ENCODE measurements around the gene ZNF83. TPM values are rescaled to one million over a fixed set of nuclear protein-coding genes. Genes with fewer than 3 reads are reported as not detected.

The ZNF83 gene
- polyA plus RNA-seq, 1 of the 3 experiments (the other 2 are of a cell fraction) = 30.1 TPM

- no peak for DNase-seq
- Histone ChIP-seq H3K36me3 (replicated peaks in 1 of 2; ENCODE audit: control insufficient read depth in 1 of 2, insufficient read depth in 2 of 2, low read length in 1 of 2) (peaks cover 4 to 36% of the 10 kb centered on the region in 2 experiments), H2AFZ (ENCODE audit: low read depth) (no peak overlapping the region), H3K4me3 (ENCODE audit: low read depth in 2 of 2, low read length in 1 of 2) (no peak overlapping the region), H3F3A (replicated peaks; ENCODE audit: insufficient read depth) (no peaks in the 10 kb centered on the region), H3K9me3 (no peaks in the 10 kb centered on the region), H3K4me1 (ENCODE audit: control insufficient read depth in 1 of 2, insufficient read depth in 2 of 2, low read depth in 1 of 2, low read length in 1 of 2) (no peaks in the 10 kb centered on the region), H3K4me2 (no peak overlapping the region), H3K79me2 (ENCODE audit: insufficient read depth) (no peaks in the 10 kb centered on the region; the same call in 1 of the 2 replicates), H4K20me1 (ENCODE audit: insufficient read depth) (no peaks in the 10 kb centered on the region), H3K27me3 (ENCODE audit: insufficient read depth) (no peaks in the 10 kb centered on the region), H3K9me2 (no peaks in the 10 kb centered on the region), H3K9ac (no peak overlapping the region), H3K27ac (ENCODE audit: low read depth in 2 of 2, low read length in 1 of 2) (no peak overlapping the region)
- ChIA-PET POLR2A (no interaction called here), CTCF (no interaction called here)
- TF ChIP-seq RAD21 (IDR thresholded peaks at IDR 0.05; ENCODE audit: low read length) = peak; percentile 25; the same call in 1 of the 2 replicates
- TF ChIP-seq SMC3 (IDR thresholded peaks at IDR 0.05; ENCODE audit: low read depth, low read length) = no peak
- 40% methylated on average over 2 of the region's 2 CpGs for WGBS (ENCODE audit: low lambda C conversion rate)
Measured at GRCh38 chr19:52622261-52622660, 15.9 kb downstream of the ZNF83 start.

GRCh38 chr19:52621376-52621775 lies 16.8 kb downstream of the ZNF83 start:
- no peaks in the 10 kb centered on the region for H4K20me1 ChIP-seq (ENCODE audit: insufficient read depth)
- no peak overlapping the region for H3K4me3 ChIP-seq (ENCODE audit: low read depth in 2 of 2, low read length in 1 of 2)
- no peaks in the 10 kb centered on the region for H3K4me1 ChIP-seq (ENCODE audit: control insufficient read depth in 1 of 2, insufficient read depth in 2 of 2, low read depth in 1 of 2, low read length in 1 of 2)
- TF ChIP-seq RAD21 (IDR thresholded peaks at IDR 0.05; ENCODE audit: low read length) (no peak), TAF1 (IDR thresholded peaks at IDR 0.05; ENCODE audit: borderline replicate concordance, low read depth, low read length) (no peak), MXI1 (IDR thresholded peaks at IDR 0.05; ENCODE audit: low read depth, low read length) (no peak), JUND (IDR thresholded peaks at IDR 0.05) (no peak), PBX3 (IDR thresholded peaks at IDR 0.05) (no peak)
- ChIA-PET POLR2A (no interaction called here), CTCF (no interaction called here)
- H3K4me2 ChIP-seq = no peak overlapping the region
- H3K9me3 ChIP-seq = no peaks in the 10 kb centered on the region
- H3K27me3 ChIP-seq (ENCODE audit: insufficient read depth) = no peaks in the 10 kb centered on the region
- H2AFZ ChIP-seq (ENCODE audit: low read depth) = no peak overlapping the region
- no peak overlapping the region for H3K9ac ChIP-seq
- no peaks in the 10 kb centered on the region for H3F3A ChIP-seq (replicated peaks; ENCODE audit: insufficient read depth)
- DNase-seq = no peak
- WGBS (ENCODE audit: low lambda C conversion rate) = 79% methylated on average over 3 of the region's 3 CpGs
- no peak overlapping the region for H3K27ac ChIP-seq (ENCODE audit: low read depth in 2 of 2, low read length in 1 of 2)
- H3K36me3 ChIP-seq (replicated peaks in 1 of 2; ENCODE audit: control insufficient read depth in 1 of 2, insufficient read depth in 2 of 2, low read length in 1 of 2) = peaks cover 4 to 45% of the 10 kb centered on the region in 2 experiments
- no peaks in the 10 kb centered on the region for H3K9me2 ChIP-seq
- H3K79me2 ChIP-seq (ENCODE audit: insufficient read depth) = peaks cover under 1% of the 10 kb centered on the region; the same call in 1 of the 2 replicates

DNA sequence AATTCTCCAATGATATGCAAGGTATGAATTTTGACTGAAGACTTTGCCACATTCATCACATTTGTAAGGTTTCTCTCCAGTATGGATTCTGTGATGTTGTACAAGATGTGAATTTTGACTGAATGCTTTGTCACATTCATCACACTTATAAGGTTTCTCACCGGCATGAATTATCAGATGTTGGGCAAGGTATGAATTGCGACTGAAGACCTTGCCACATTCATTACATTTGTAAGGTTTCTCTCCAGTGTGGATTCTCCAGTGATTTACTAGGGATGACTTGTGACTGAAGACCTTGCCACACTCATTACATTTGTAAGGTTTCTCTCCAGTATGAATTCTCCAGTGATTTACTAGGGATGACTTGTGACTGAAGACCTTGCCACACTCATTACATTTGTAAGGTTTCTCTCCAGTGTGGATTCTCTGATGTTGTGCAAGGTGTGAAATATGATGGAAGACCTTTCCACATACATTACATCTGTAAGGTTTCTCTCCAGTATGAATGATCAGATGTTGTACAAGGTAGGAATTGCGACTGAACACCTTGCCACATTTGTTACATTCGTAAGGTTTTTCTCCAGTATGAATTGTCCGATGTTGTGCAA lies 24.8 kb downstream of the ZNF83 start:
- Histone ChIP-seq H3K4me1 (ENCODE audit: control insufficient read depth in 1 of 2, insufficient read depth in 2 of 2, low read depth in 1 of 2, low read length in 1 of 2) (no peaks in the 10 kb centered on the region), H2AFZ (ENCODE audit: low read depth) (no peak overlapping the region), H3K4me3 (ENCODE audit: low read depth in 2 of 2, low read length in 1 of 2) (no peak overlapping the region), H3K27me3 (ENCODE audit: insufficient read depth) (no peaks in the 10 kb centered on the region), H3K79me2 (ENCODE audit: insufficient read depth) (peaks cover 21% of the 10 kb centered on the region; the same call in 1 of the 2 replicates), H3K36me3 (replicated peaks in 1 of 2; ENCODE audit: control insufficient read depth in 1 of 2, insufficient read depth in 2 of 2, low read length in 1 of 2) (peaks cover 17 to 70% of the 10 kb centered on the region in 2 experiments), H4K20me1 (ENCODE audit: insufficient read depth) (no peaks in the 10 kb centered on the region), H3K27ac (ENCODE audit: low read depth in 2 of 2, low read length in 1 of 2) (no peak overlapping the region), H3K9me3 (0 out of 2 replicates have a peak, but pooled peaks cover 20% of the 10 kb centered on the region), H3K9me2 (no peaks in the 10 kb centered on the region), H3F3A (replicated peaks; ENCODE audit: insufficient read depth) (no peaks in the 10 kb centered on the region), H3K9ac (no peak overlapping the region), H3K4me2 (no peak overlapping the region)
- 91% methylated on average over 5 of the region's 5 CpGs for WGBS (ENCODE audit: low lambda C conversion rate)
- no peak for DNase-seq
- POLR2A ChIA-PET = no interaction called here
- CTCF ChIA-PET = no interaction called here
- TF ChIP-seq, protein P1, sequence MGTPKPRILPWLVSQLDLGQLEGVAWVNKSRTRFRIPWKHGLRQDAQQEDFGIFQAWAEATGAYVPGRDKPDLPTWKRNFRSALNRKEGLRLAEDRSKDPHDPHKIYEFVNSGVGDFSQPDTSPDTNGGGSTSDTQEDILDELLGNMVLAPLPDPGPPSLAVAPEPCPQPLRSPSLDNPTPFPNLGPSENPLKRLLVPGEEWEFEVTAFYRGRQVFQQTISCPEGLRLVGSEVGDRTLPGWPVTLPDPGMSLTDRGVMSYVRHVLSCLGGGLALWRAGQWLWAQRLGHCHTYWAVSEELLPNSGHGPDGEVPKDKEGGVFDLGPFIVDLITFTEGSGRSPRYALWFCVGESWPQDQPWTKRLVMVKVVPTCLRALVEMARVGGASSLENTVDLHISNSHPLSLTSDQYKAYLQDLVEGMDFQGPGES (IDR thresholded peaks at IDR 0.05; ENCODE audit: low read depth, low read length) = no peak
- TF ChIP-seq TEAD4 (IDR thresholded peaks at IDR 0.05; ENCODE audit: borderline replicate concordance, insufficient read depth) = no peak
- TF ChIP-seq, protein P2, sequence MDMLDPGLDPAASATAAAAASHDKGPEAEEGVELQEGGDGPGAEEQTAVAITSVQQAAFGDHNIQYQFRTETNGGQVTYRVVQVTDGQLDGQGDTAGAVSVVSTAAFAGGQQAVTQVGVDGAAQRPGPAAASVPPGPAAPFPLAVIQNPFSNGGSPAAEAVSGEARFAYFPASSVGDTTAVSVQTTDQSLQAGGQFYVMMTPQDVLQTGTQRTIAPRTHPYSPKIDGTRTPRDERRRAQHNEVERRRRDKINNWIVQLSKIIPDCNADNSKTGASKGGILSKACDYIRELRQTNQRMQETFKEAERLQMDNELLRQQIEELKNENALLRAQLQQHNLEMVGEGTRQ (IDR thresholded peaks at IDR 0.05; ENCODE audit: borderline replicate concordance, low read depth, low read length) = no peak
- TF ChIP-seq, protein P3, sequence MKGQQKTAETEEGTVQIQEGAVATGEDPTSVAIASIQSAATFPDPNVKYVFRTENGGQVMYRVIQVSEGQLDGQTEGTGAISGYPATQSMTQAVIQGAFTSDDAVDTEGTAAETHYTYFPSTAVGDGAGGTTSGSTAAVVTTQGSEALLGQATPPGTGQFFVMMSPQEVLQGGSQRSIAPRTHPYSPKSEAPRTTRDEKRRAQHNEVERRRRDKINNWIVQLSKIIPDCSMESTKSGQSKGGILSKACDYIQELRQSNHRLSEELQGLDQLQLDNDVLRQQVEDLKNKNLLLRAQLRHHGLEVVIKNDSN (IDR thresholded peaks at IDR 0.05; ENCODE audit: borderline replicate concordance, low read depth) = no peak
- TF ChIP-seq ELF1 (IDR thresholded peaks at IDR 0.05) = no peak
- TF ChIP-seq NRF1 (IDR thresholded peaks at IDR 0.05; ENCODE audit: low read depth, low read length) = no peak
- TF ChIP-seq EZH2phosphoT487 (IDR thresholded peaks at IDR 0.05; ENCODE audit: borderline replicate concordance, low read depth) = no peak
- TF ChIP-seq, protein P4, sequence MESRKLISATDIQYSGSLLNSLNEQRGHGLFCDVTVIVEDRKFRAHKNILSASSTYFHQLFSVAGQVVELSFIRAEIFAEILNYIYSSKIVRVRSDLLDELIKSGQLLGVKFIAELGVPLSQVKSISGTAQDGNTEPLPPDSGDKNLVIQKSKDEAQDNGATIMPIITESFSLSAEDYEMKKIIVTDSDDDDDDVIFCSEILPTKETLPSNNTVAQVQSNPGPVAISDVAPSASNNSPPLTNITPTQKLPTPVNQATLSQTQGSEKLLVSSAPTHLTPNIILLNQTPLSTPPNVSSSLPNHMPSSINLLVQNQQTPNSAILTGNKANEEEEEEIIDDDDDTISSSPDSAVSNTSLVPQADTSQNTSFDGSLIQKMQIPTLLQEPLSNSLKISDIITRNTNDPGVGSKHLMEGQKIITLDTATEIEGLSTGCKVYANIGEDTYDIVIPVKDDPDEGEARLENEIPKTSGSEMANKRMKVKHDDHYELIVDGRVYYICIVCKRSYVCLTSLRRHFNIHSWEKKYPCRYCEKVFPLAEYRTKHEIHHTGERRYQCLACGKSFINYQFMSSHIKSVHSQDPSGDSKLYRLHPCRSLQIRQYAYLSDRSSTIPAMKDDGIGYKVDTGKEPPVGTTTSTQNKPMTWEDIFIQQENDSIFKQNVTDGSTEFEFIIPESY (IDR thresholded peaks at IDR 0.05; ENCODE audit: borderline replicate concordance, low read depth) = no peak
- TF ChIP-seq RAD21 (IDR thresholded peaks at IDR 0.05; ENCODE audit: low read length) = no peak
- TF ChIP-seq POLR2AphosphoS5 (IDR thresholded peaks at IDR 0.05; ENCODE audit: low read depth, low read length) = no peak
- TF ChIP-seq EP300 (IDR thresholded peaks at IDR 0.05; ENCODE audit: borderline replicate concordance in 1 of 2, low read depth in 1 of 2, low read length in 1 of 2) = no peak

Data from SK-N-SH (cell line).